MM.1S (cell line): ENCODE measurements around the gene AADACL2.

ENCODE experiments used
- DNase-seq: peaks from one replicate; pipeline ENCODE4 v3.0.0-alpha.2; 2015
- H2AFZ ChIP-seq: fragments of 300-600 bp; sonication (generic); 2 replicates; pipeline ENCODE4 v1.6.0; 2016; ENCODE audit warnings: antibody characterized with exemption, low read length
- H3F3A ChIP-seq: fragments of 300-600 bp; sonication (generic); 2 replicates; pipeline ENCODE4 v1.6.1; 2016; ENCODE audit warnings: mild to moderate bottlenecking, antibody characterized with exemption, low read length, moderate library complexity, mixed read lengths; ENCODE audit not compliant: insufficient read depth
- H3K27ac ChIP-seq: fragments of 300-600 bp; sonication (generic); 2 replicates; pipeline ENCODE4 v1.5.1; 2016; ENCODE audit warnings: mild to moderate bottlenecking, low read length
- H3K27me3 ChIP-seq: fragments of 300-600 bp; sonication (generic); replicated peaks from 2 replicates; pipeline ENCODE4 v1.6.0; 2016; ENCODE audit warnings: low read length; ENCODE audit not compliant: insufficient read depth
- H3K36me3 ChIP-seq: fragments of 300-600 bp; sonication (generic); replicated peaks from 2 replicates; pipeline ENCODE4 v1.6.1; 2016; ENCODE audit warnings: mild to moderate bottlenecking, low read length, mixed read lengths; ENCODE audit not compliant: insufficient read depth
- H3K4me1 ChIP-seq: fragments of 300-600 bp; sonication (generic); 2 replicates; pipeline ENCODE4 v1.6.1; 2016; ENCODE audit warnings: low read length, mixed read lengths
- H3K4me2 ChIP-seq: fragments of 300-600 bp; sonication (generic); 2 replicates; pipeline ENCODE4 v1.6.0; 2016; ENCODE audit warnings: low read depth, low read length
- H3K4me3 ChIP-seq: fragments of 300-600 bp; sonication (generic); 2 replicates; pipeline ENCODE4 v1.5.1; 2016; ENCODE audit warnings: low read length, mixed read lengths
- H3K79me2 ChIP-seq: fragments of 300-600 bp; sonication (generic); 2 replicates; pipeline ENCODE4 v1.6.1; 2016; ENCODE audit warnings: mixed run types, low read length, mixed read lengths
- H3K9ac ChIP-seq: fragments of 300-600 bp; sonication (generic); 2 replicates; pipeline ENCODE4 v1.6.1; 2016; ENCODE audit warnings: low read length, mixed read lengths
- H3K9me2 ChIP-seq: fragments of 300-600 bp; sonication (generic); replicated peaks from 2 replicates; pipeline ENCODE4 v1.6.1; 2016; ENCODE audit warnings: mild to moderate bottlenecking, low read length, mixed read lengths; ENCODE audit not compliant: insufficient read depth
- H3K9me3 ChIP-seq: fragments of 300-600 bp; sonication (generic); replicated peaks from 2 replicates; pipeline ENCODE4 v1.6.1; 2016; ENCODE audit warnings: mild to moderate bottlenecking, low read length, mixed read lengths; ENCODE audit not compliant: insufficient read depth
- H4K20me1 ChIP-seq: fragments of 300-600 bp; sonication (generic); 2 replicates; pipeline ENCODE4 v1.6.1; 2016; ENCODE audit warnings: mild to moderate bottlenecking, low read length, moderate library complexity, mixed read lengths; ENCODE audit not compliant: insufficient read depth
- CTCF ChIP-seq: fragments of 300-600 bp; sonication (generic); IDR thresholded peaks from 2 replicates; pipeline ENCODE4 v1.5.1; 2016; ENCODE audit warnings: antibody characterized with exemption, low read length, mixed read lengths
- EZH2 ChIP-seq: fragments of 300-600 bp; sonication (generic); optimal IDR thresholded peaks from 2 replicates; pipeline ENCODE3; 2017; ENCODE audit warnings: low read depth, mild to moderate bottlenecking, antibody characterized with exemption, low read length, mixed read lengths
- EZH2phosphoT487 ChIP-seq: fragments of 300-600 bp; sonication (generic); IDR thresholded peaks from 2 replicates; pipeline ENCODE4 v1.6.1; 2018; ENCODE audit warnings: antibody characterized with exemption, low read length

The AADACL2 gene

GRCh38 chr3:151733613-151734012 is at the start of gene AADACL2:
TSS of gene AADACL2 (plus strand) at chr3:151733927. CDS start at chr3:151734036, 109 bp downstream.
- Histone ChIP-seq H3K4me2 (peak within 1 kb of the TSS; percentile 24), H3K27me3 (no peaks in the 10 kb centered on the region), H3K4me3 (no peak within 1 kb of the TSS), H3K36me3 (no peaks in the 10 kb centered on the region), H3K27ac (peak within 1 kb of the TSS; percentile 30; the same call in 1 of the 2 replicates), H3K9ac (no peak within 1 kb of the TSS), H4K20me1 (no peaks in the 10 kb centered on the region), H2AFZ (peak within 1 kb of the TSS; percentile 63), H3K9me3 (no peaks in the 10 kb centered on the region), H3F3A (no peaks in the 10 kb centered on the region), H3K4me1 (peaks cover 12% of the 10 kb centered on the region), H3K9me2 (no peaks in the 10 kb centered on the region), H3K79me2 (no peaks in the 10 kb centered on the region)
- DNase-seq = no peak
- TF ChIP-seq EZH2 = no peak
- no peak for TF ChIP-seq EZH2phosphoT487
- no peak for TF ChIP-seq CTCF

- H3K4me1 ChIP-seq = no peaks in the 10 kb centered on the region
- no peak overlapping the region for H3K4me2 ChIP-seq
- no peaks in the 10 kb centered on the region for H4K20me1 ChIP-seq
- no peaks in the 10 kb centered on the region for H3K79me2 ChIP-seq
- no peak overlapping the region for H3K9ac ChIP-seq
- no peaks in the 10 kb centered on the region for H3K27me3 ChIP-seq
- H3K9me2 ChIP-seq = no peaks in the 10 kb centered on the region
- no peaks in the 10 kb centered on the region for H3F3A ChIP-seq
- no peak overlapping the region for H2AFZ ChIP-seq
- TF ChIP-seq EZH2 (no peak), CTCF (no peak), EZH2phosphoT487 (no peak)
- no peaks in the 10 kb centered on the region for H3K9me3 ChIP-seq
- no peak overlapping the region for H3K27ac ChIP-seq
- no peak overlapping the region for H3K4me3 ChIP-seq
- no peaks in the 10 kb centered on the region for H3K36me3 ChIP-seq
- no peak for DNase-seq
Observed at GRCh38 chr3:151684094-151684493, 49.6 kb upstream of the AADACL2 start.

GRCh38 chr3:151686257-151686656 is 47.5 kb upstream of the AADACL2 start:
- no peak for DNase-seq
- Histone ChIP-seq H3K79me2 (no peaks in the 10 kb centered on the region), H3K9ac (no peak overlapping the region), H3K9me3 (no peaks in the 10 kb centered on the region), H3K4me1 (no peaks in the 10 kb centered on the region), H3K36me3 (no peaks in the 10 kb centered on the region), H2AFZ (no peak overlapping the region), H3K27me3 (no peaks in the 10 kb centered on the region), H3K4me2 (no peak overlapping the region), H3F3A (no peaks in the 10 kb centered on the region), H4K20me1 (no peaks in the 10 kb centered on the region), H3K27ac (no peak overlapping the region), H3K9me2 (no peaks in the 10 kb centered on the region), H3K4me3 (no peak overlapping the region)
- no peak for TF ChIP-seq EZH2
- no peak for TF ChIP-seq CTCF
- no peak for TF ChIP-seq EZH2phosphoT487
